Smooth muscle cell (in vitro differentiated cells): ENCODE measurements around the gene SFXN4. TPM values are rescaled to one million over a fixed set of nuclear protein-coding genes. Genes with fewer than 3 reads are reported as not detected.

ENCODE experiments used
- DNase-seq: peaks from one replicate; lab custom pipeline; 2025; ENCODE audit not compliant: unreplicated experiment; lab: John Stamatoyannopoulos, UW
- H2AFZ ChIP-seq: fragments of 200-600 bp; sonication (generic); 2 replicates; pipeline ENCODE4 v1.6.0; 2016; ENCODE audit warnings: antibody characterized with exemption, low read depth, mild to moderate bottlenecking
- H3F3A ChIP-seq: fragments of 200-600 bp; sonication (generic); 2 replicates; pipeline ENCODE4 v1.6.0; 2017; ENCODE audit warnings: antibody characterized with exemption, low read depth
- H3K27ac ChIP-seq: fragments of 200-600 bp; sonication (generic); 2 replicates; pipeline ENCODE4 v1.5.1; 2016; ENCODE audit warnings: low read depth, mild to moderate bottlenecking
- H3K27me3 ChIP-seq: fragments of 200-600 bp; sonication (generic); 2 replicates; pipeline ENCODE4 v1.6.1; 2016; ENCODE audit warnings: low read depth, mild to moderate bottlenecking
- H3K36me3 ChIP-seq: fragments of 200-600 bp; sonication (generic); 2 replicates; pipeline ENCODE4 v1.5.1; 2016; ENCODE audit warnings: low read depth
- H3K4me1 ChIP-seq: fragments of 200-600 bp; sonication (generic); 2 replicates; pipeline ENCODE4 v1.5.1; 2016; ENCODE audit warnings: low read depth
- H3K4me2 ChIP-seq: fragments of 200-600 bp; sonication (generic); 2 replicates; pipeline ENCODE4 v1.6.0; 2016; ENCODE audit warnings: mild to moderate bottlenecking
- H3K4me3 ChIP-seq: fragments of 200-600 bp; sonication (generic); 2 replicates; pipeline ENCODE4 v1.5.1; 2016; ENCODE audit warnings: mild to moderate bottlenecking
- H3K79me2 ChIP-seq: fragments of 200-600 bp; sonication (generic); 2 replicates; pipeline ENCODE4 v1.6.0; 2016; ENCODE audit warnings: low read depth, mild to moderate bottlenecking
- H3K9ac ChIP-seq: fragments of 200-600 bp; sonication (generic); 2 replicates; pipeline ENCODE4 v1.6.0; 2016; ENCODE audit warnings: low read depth
- H3K9me3 ChIP-seq: fragments of 200-600 bp; sonication (generic); replicated peaks from 2 replicates; pipeline ENCODE4 v1.5.1; 2016; ENCODE audit warnings: low read depth
- H4K20me1 ChIP-seq: fragments of 200-600 bp; sonication (generic); 2 replicates; pipeline ENCODE4 v1.6.0; 2016; ENCODE audit warnings: low read depth
- WGBS: methylation state at CpG from one replicate; pipeline ENCODE4 v1.1.7; 2016; ENCODE audit warnings: low lambda C conversion rate; 5-methylcytosine and 5-hydroxymethylcytosine counted together
- polyA plus RNA-seq: library from polyadenylated mRNA; unstranded; fragments of >200 nt; fragmentation: Nextera tagmentation; extraction: Ambion mirVana; gene quantifications from 2 replicates; pipeline ENCODE4 v1.2.1, GENCODE V29; 2016
- total RNA-seq: library from RNA; depleted of rRNA; stranded (reverse); fragments of >200 nt; gene quantifications from 2 replicates; pipeline ENCODE4 v1.2.3, GENCODE V29; 2014
- TF ChIP-seq, protein P1 (sequence below): fragments of 200-600 bp; sonication (generic); IDR thresholded peaks from 2 replicates; pipeline ENCODE4 v1.5.1; 2017; ENCODE audit warnings: borderline replicate concordance, mild to moderate bottlenecking, antibody characterized with exemption; ENCODE audit not compliant: insufficient read depth, poor library complexity, severe bottlenecking

Gene SFXN4
- total and polyA plus RNA-seq, 2 experiments from 2014 or later, result 12.2 to 16.2 TPM

DNA sequence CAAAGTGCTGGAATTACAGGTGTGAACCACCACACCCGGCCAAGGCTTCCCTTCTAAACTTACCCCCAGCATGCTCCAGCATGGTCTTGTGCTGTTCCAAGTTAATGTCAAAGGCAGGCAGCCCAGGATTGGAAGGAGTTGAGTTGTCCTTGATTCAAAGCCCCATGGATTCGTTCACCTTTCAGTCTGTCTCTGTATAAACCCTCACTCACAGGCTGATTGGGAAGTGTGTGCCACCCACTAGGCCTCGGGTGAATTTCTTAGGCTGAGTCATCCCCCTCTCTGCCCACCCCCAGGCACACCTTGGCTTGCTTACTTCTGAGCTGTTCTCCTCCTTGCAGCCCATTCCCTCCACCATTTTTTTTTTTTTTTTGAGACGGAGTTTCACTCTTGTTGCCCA lies 26.4 kb upstream of the SFXN4 start:
- H3K4me1 ChIP-seq, result peaks cover 10% of the 10 kb centered on the region
- H3K4me3 ChIP-seq, result no peak overlapping the region
- WGBS, result 88% methylated on average over 4 of the region's 4 CpGs
- no peaks in the 10 kb centered on the region for H3K9me3 ChIP-seq
- H3K27ac ChIP-seq, result no peak overlapping the region
- H2AFZ ChIP-seq, result no peak overlapping the region
- H3K79me2 ChIP-seq, result no peaks in the 10 kb centered on the region
- H3K27me3 ChIP-seq, result no peaks in the 10 kb centered on the region
- H3K36me3 ChIP-seq, result no peaks in the 10 kb centered on the region
- DNase-seq, result no peak
- no peak overlapping the region for H3K9ac ChIP-seq
- peaks cover 18% of the 10 kb centered on the region for H3F3A ChIP-seq
- no peaks in the 10 kb centered on the region for H4K20me1 ChIP-seq
- no peak overlapping the region for H3K4me2 ChIP-seq
- TF ChIP-seq, protein P1, sequence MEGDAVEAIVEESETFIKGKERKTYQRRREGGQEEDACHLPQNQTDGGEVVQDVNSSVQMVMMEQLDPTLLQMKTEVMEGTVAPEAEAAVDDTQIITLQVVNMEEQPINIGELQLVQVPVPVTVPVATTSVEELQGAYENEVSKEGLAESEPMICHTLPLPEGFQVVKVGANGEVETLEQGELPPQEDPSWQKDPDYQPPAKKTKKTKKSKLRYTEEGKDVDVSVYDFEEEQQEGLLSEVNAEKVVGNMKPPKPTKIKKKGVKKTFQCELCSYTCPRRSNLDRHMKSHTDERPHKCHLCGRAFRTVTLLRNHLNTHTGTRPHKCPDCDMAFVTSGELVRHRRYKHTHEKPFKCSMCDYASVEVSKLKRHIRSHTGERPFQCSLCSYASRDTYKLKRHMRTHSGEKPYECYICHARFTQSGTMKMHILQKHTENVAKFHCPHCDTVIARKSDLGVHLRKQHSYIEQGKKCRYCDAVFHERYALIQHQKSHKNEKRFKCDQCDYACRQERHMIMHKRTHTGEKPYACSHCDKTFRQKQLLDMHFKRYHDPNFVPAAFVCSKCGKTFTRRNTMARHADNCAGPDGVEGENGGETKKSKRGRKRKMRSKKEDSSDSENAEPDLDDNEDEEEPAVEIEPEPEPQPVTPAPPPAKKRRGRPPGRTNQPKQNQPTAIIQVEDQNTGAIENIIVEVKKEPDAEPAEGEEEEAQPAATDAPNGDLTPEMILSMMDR, result no peak

DNA sequence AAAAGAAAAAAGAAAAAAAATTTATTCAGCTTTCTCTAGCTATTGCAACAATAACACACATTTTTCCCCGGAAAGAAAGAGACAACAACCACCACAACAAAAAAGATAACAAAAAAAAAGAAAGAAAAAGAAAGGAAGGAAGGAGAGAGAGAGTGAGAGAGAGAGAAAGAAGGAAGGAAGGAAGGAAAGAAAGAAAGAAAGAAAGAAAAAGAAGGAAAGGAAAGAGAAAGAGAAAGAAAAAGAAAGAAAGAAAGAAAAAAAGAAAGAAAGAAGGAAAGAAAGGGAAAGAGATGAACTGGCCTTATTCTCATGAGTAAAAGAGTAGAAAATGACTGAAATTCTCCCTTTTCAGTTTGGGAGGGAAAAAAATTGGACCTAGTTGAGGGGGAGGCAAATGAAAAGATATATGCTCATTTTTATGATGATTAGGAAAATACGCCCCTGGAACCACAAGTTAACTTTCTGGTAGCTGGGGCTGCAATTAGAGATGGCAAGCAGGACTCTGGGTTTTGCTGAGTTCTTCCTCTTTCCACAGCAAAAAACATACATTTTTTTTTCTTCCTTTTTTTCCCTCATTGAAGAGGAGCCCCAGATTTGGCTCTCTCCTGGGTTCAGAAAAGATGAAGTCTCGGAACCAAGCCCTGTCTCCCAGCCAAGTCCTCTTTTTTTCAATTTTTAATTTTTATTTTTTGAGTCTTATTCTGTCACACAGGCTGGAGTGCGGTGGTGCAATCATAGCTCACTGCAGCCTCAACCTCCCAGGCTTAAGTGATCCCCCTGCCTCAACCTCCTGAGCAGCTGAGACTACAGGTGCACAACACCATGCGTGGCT lies 25.7 kb upstream of the SFXN4 start:
- Histone ChIP-seq H3K27me3 (no peaks in the 10 kb centered on the region), H3K79me2 (no peaks in the 10 kb centered on the region), H3K4me3 (no peak overlapping the region), H3K4me2 (no peak overlapping the region), H3K9me3 (no peaks in the 10 kb centered on the region), H3K36me3 (no peaks in the 10 kb centered on the region), H4K20me1 (no peaks in the 10 kb centered on the region), H3K4me1 (peaks cover 10% of the 10 kb centered on the region), H2AFZ (no peak overlapping the region), H3K27ac (peak overlapping the region; percentile 54), H3F3A (peaks cover 18% of the 10 kb centered on the region), H3K9ac (no peak overlapping the region)
- TF ChIP-seq, protein P1, result no peak
- WGBS, result 74% methylated on average over 5 of the region's 5 CpGs
- no peak for DNase-seq

DNA sequence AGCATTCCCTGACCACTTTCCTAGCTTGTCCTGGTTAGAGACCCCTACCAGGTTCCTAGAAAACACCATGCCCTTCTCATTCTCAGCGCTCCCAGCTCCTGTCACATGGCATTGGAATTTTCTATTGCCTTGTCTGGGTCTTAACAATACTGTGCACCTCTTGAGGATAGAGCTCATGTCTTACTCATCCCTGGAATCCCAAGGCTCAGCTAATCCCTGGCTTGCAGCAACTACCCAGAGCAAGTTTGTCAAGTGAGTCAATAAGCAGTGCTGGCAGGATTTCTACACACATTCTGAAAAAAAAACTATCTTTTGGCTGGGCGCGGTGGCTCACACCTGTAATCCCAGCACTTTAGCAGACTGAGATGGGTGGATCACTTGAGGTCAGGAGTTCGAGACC lies 24.8 kb upstream of the SFXN4 start:
- H4K20me1 ChIP-seq, result no peaks in the 10 kb centered on the region
- no peaks in the 10 kb centered on the region for H3K79me2 ChIP-seq
- H3K4me1 ChIP-seq, result peaks cover 10% of the 10 kb centered on the region
- no peak overlapping the region for H2AFZ ChIP-seq
- H3F3A ChIP-seq, result peaks cover 18% of the 10 kb centered on the region
- no peaks in the 10 kb centered on the region for H3K36me3 ChIP-seq
- no peaks in the 10 kb centered on the region for H3K27me3 ChIP-seq
- H3K9me3 ChIP-seq, result no peaks in the 10 kb centered on the region
- TF ChIP-seq, protein P1, result no peak
- peak overlapping the region; percentile 9 for H3K9ac ChIP-seq
- DNase-seq, result peak; percentile 3
- WGBS, result 25% methylated on average over 4 of the region's 4 CpGs
- peak overlapping the region; percentile 83 for H3K27ac ChIP-seq
- no peak overlapping the region for H3K4me3 ChIP-seq
- peak overlapping the region; percentile 58 for H3K4me2 ChIP-seq
